ENCODE data around the gene SPINT3. TPM values are rescaled to one million over a fixed set of nuclear protein-coding genes. Genes with fewer than 3 reads are reported as not detected.

The SPINT3 gene
- total RNA-seq: not detected

- DNase-seq (ENCODE audit: low spot score): no peak
Measured at GRCh38 chr20:45515147-45515913, at the start of gene SPINT3. SPINT3 (minus strand) TSS chr20:45515622; CDS start chr20:45515608, 14 bp downstream.

GRCh38 chr20:45564760-45565276 is 49.4 kb upstream of the SPINT3 start:
- DNase-seq (ENCODE audit: low spot score): no peak

GRCh38 chr20:45555198-45555597 is 39.8 kb upstream of the SPINT3 start:
- no peak for DNase-seq (ENCODE audit: low spot score)

- no peak for DNase-seq (ENCODE audit: low spot score)
Measured at GRCh38 chr20:45552456-45552855, 37.0 kb upstream of the SPINT3 start.

- no peak for DNase-seq (ENCODE audit: low spot score)
Measured at GRCh38 chr20:45550765-45551164, 35.3 kb upstream of the SPINT3 start.

- DNase-seq (ENCODE audit: low spot score): no peak
Measured at GRCh38 chr20:45548410-45548809, 33.0 kb upstream of the SPINT3 start.

- DNase-seq (ENCODE audit: low spot score): no peak
Measured at GRCh38 chr20:45547206-45547770, 31.9 kb upstream of the SPINT3 start, which contains the start of gene EPPIN. EPPIN (minus strand) TSS chr20:45547401; CDS start chr20:45547357, 44 bp downstream.

GRCh38 chr20:45545754-45546453 is 30.5 kb upstream of the SPINT3 start:
- DNase-seq (ENCODE audit: low spot score): no peak

- DNase-seq (ENCODE audit: low spot score): no peak
Measured at GRCh38 chr20:45545351-45545750, 29.9 kb upstream of the SPINT3 start.

- DNase-seq (ENCODE audit: low spot score): no peak
Measured at GRCh38 chr20:45539382-45539781, 24.0 kb upstream of the SPINT3 start, which contains the start of gene WFDC6. WFDC6 (minus strand) TSS chr20:45539482; CDS start chr20:45539407, 75 bp downstream.

- no peak for DNase-seq (ENCODE audit: low spot score)
Measured at GRCh38 chr20:45538209-45538799, 22.9 kb upstream of the SPINT3 start.

- no peak for DNase-seq (ENCODE audit: low spot score)
Measured at GRCh38 chr20:45527294-45527693, 11.9 kb upstream of the SPINT3 start.

GRCh38 chr20:45523821-45524220 is 8.4 kb upstream of the SPINT3 start:
- no peak for DNase-seq (ENCODE audit: low spot score)

GRCh38 chr20:45518282-45518681 is 2.9 kb upstream of the SPINT3 start:
- DNase-seq (ENCODE audit: low spot score): peak; percentile 77

- DNase-seq (ENCODE audit: low spot score): no peak
Measured at GRCh38 chr20:45510242-45510862, 5.1 kb downstream of the SPINT3 start.

GRCh38 chr20:45509091-45509490 is 6.3 kb downstream of the SPINT3 start:
- no peak for DNase-seq (ENCODE audit: low spot score)

- no peak for DNase-seq (ENCODE audit: low spot score)
Measured at GRCh38 chr20:45508068-45508886, 7.1 kb downstream of the SPINT3 start.

- no peak for DNase-seq (ENCODE audit: low spot score)
Measured at GRCh38 chr20:45507011-45507820, 8.2 kb downstream of the SPINT3 start.

- DNase-seq (ENCODE audit: low spot score): no peak
Measured at GRCh38 chr20:45506398-45506797, 9.0 kb downstream of the SPINT3 start.

- no peak for DNase-seq (ENCODE audit: low spot score)
Measured at GRCh38 chr20:45503403-45503802, 12.0 kb downstream of the SPINT3 start.

All from ureter (tissue), 1 donor.